BE2C (cell line): Measurements from ENCODE around the gene HOOK2.
"Not testable (repeated sequence)": the region's sequence is repeated elsewhere in the genome, so short reads cannot be mapped to it uniquely, and the experiment has no call there.

Experiments used
- DNase-seq: peaks from one replicate; pipeline ENCODE4 v3.0.0-alpha.2; 2020
- H3K27me3 ChIP-seq: fragments of 250-450 bp; sonication (Bioruptor Pico); 2 replicates; pipeline ENCODE4 v1.5.1; 2020; ENCODE audit warnings: mild to moderate bottlenecking
- H3K36me3 ChIP-seq: fragments of 250-450 bp; sonication (Bioruptor Pico); 2 replicates; pipeline ENCODE4 v1.5.1; 2020; ENCODE audit warnings: mild to moderate bottlenecking
- H3K4me1 ChIP-seq: fragments of 250-450 bp; sonication (Bioruptor Pico); 2 replicates; pipeline ENCODE4 v1.5.1; 2020
- H3K4me3 ChIP-seq: 2 replicates; pipeline ENCODE4 v1.5.1; 2011; ENCODE audit warnings: low read depth, low read length
- H3K9me3 ChIP-seq: fragments of 250-450 bp; sonication (Bioruptor Pico); 2 replicates; pipeline ENCODE4 v1.5.1; 2020
- TF ChIP-seq, protein P1 (sequence below): IDR thresholded peaks from 2 replicates; pipeline ENCODE4 v1.5.1; 2012; ENCODE audit warnings: mild to moderate bottlenecking, low read depth, low read length

HOOK2 gene

DNA sequence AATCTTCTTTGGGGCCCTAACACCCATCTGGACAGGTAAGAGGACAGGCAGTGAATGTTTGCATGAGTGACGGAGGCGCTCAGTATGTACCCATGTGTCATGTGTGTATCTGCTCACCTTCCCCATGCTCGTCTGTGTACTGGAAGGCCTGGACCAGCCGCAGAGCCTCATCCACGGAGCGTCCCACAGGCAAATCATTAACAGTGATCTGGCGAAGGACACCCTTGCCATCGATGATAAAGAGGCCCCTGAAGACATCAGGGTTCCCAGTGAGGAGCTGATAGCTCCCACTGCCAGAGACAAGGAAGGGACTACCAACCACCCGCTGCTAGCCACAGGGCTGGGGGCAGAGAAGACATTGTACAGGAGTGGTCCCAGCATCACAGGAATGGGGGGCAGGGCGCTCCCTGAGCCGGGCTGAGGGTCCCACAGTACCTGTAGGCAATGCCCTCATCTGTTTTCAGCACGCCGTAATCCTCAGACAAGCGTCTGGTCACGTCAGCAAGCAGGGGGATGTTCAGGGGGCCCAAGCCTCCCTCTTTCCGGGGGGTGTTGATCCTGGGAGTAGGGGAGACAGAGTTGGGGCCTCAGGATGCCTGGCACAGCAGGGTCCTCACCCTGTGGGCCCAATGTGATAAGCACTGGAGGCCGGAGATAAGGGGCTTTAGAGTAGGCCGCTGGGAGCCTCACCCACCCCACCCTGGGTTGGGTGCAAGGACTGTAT is 24.6 kb upstream of the HOOK2 start:
- H3K9me3 ChIP-seq: no peaks in the 10 kb centered on the region
- DNase-seq: no peak
- H3K27me3 ChIP-seq: no peaks in the 10 kb centered on the region
- TF ChIP-seq, protein P1, sequence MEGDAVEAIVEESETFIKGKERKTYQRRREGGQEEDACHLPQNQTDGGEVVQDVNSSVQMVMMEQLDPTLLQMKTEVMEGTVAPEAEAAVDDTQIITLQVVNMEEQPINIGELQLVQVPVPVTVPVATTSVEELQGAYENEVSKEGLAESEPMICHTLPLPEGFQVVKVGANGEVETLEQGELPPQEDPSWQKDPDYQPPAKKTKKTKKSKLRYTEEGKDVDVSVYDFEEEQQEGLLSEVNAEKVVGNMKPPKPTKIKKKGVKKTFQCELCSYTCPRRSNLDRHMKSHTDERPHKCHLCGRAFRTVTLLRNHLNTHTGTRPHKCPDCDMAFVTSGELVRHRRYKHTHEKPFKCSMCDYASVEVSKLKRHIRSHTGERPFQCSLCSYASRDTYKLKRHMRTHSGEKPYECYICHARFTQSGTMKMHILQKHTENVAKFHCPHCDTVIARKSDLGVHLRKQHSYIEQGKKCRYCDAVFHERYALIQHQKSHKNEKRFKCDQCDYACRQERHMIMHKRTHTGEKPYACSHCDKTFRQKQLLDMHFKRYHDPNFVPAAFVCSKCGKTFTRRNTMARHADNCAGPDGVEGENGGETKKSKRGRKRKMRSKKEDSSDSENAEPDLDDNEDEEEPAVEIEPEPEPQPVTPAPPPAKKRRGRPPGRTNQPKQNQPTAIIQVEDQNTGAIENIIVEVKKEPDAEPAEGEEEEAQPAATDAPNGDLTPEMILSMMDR: no peak
- peaks cover 7% of the 10 kb centered on the region for H3K4me1 ChIP-seq
- peaks cover 17% of the 10 kb centered on the region for H3K36me3 ChIP-seq
- peak overlapping the region; percentile 96 for H3K4me3 ChIP-seq

DNA sequence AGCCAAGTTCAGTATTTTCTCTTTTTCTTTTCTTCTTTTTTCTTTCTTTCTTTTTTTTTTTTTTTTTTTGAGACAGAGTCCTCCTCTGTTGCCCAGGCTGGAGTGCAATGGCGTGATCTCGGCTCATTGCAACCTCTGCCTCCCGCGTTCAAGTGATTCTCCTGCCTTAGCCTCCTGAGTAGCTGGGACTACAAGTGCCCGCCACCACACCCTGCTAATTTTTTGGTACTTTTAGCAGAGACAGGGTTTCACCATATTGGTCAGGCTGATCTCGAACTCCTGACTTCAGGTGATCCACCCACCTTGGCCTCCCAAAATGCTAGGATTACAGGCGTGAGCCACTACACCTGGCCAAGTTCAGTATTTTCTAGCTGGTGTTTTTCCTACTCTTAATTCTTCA is 22.3 kb upstream of the HOOK2 start:
- not testable (repeated sequence) for H3K4me3 ChIP-seq, DNase-seq, H3K27me3 ChIP-seq, H3K9me3 ChIP-seq, H3K4me1 ChIP-seq
- peaks cover 17% of the 10 kb centered on the region for H3K36me3 ChIP-seq

DNA sequence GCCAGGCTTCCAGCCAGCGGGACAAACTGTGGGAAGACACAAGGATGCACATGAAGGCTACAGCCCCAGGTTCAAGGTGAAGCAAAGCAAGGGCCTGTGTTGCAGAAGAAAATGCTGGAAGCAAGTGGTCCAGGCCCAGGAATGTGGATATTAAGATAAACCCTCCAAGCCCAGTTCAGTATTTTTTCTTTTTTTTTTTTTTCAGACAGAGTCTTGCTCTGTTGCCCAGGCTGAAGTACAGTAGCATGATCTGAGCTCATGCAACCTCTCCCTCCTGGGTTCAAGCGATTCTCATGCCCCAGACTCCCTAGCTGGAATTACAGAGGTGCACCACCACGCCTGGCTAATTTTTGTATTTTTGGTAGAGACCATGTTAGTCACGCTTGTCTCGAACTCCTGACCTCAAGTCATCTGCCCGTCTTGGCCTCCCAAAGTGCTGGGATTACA is 21.8 kb upstream of the HOOK2 start:
- H3K9me3 ChIP-seq: no peaks in the 10 kb centered on the region
- peaks cover 17% of the 10 kb centered on the region for H3K36me3 ChIP-seq
- TF ChIP-seq, protein P1: no peak
- DNase-seq: no peak
- no peaks in the 10 kb centered on the region for H3K27me3 ChIP-seq
- peaks cover 7% of the 10 kb centered on the region for H3K4me1 ChIP-seq
- no peak overlapping the region for H3K4me3 ChIP-seq

DNA sequence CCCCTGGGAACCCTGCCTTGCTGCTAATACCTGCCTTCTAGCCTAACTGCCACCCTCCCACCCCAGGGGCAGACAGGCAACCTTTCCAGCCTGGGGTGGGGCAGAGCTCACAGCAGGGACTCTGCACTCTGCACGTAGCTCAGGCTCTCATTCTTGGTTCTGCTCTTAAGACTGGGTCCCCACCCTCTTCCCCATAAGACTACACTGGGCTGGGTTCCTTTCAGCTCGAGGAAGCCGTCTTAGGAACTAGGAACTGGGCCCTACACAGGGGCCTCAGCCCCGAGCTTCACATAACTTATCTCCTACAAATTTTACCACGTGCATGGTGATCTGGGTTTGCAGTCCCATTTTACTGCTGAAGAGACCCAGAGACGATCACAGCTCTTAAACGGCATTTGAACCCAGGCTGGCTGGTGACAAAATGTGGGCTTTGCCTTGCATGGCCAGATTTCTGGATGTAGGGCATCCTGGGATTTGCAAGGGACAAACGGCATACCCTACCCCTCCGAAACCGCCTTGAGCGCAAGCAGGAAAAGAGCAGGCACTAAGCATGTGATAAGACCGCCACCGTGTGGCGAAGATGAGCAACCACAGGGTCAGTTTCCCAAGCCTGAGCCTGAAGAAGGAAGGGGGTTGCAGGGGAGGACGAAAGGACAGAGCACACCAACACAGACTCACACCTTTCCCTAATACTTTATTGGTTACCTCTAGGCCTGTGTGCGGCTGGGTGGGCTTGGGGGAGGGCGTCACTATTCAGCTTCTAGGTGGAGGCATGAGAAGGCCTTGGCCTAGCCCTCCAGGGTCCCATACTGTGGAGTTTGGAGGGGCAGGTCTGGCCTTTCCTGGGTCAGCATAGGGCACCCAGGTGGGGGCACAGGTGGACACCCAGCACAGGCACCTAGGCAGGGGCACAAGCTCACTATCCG is 21.1 kb upstream of the HOOK2 start:
- Histone ChIP-seq H3K27me3 (no peaks in the 10 kb centered on the region), H3K4me3 (no peak overlapping the region), H3K4me1 (peaks cover 7% of the 10 kb centered on the region), H3K36me3 (peaks cover 17% of the 10 kb centered on the region), H3K9me3 (no peaks in the 10 kb centered on the region)
- peak; percentile 83 for DNase-seq
- TF ChIP-seq, protein P1: peak; percentile 96

DNA sequence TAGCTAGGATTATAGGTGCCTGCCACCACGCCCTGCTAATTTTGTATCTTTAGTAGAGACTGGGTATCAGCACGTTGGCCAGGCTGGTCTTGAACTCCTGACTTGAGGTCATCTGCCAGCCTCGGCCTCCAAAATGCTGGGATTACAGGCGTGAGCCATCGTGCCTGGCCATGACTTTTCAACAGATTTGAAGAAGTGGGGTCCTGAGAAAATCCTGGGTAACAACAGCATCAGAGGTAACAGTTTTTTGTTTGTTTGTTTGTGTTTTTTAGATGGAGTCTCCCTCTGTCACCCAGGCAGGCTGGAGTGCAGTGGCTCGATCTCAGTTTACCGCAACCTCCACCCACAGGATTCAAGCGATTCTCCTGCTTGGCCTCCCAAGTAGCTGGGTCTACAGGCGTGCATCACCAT is 19.6 kb upstream of the HOOK2 start:
- H3K4me3 ChIP-seq: no peak overlapping the region
- DNase-seq: no peak
- TF ChIP-seq, protein P1: no peak
- peaks cover 13% of the 10 kb centered on the region for H3K36me3 ChIP-seq
- H3K27me3 ChIP-seq: no peaks in the 10 kb centered on the region
- peaks cover 13% of the 10 kb centered on the region for H3K4me1 ChIP-seq
- H3K9me3 ChIP-seq: no peaks in the 10 kb centered on the region

DNA sequence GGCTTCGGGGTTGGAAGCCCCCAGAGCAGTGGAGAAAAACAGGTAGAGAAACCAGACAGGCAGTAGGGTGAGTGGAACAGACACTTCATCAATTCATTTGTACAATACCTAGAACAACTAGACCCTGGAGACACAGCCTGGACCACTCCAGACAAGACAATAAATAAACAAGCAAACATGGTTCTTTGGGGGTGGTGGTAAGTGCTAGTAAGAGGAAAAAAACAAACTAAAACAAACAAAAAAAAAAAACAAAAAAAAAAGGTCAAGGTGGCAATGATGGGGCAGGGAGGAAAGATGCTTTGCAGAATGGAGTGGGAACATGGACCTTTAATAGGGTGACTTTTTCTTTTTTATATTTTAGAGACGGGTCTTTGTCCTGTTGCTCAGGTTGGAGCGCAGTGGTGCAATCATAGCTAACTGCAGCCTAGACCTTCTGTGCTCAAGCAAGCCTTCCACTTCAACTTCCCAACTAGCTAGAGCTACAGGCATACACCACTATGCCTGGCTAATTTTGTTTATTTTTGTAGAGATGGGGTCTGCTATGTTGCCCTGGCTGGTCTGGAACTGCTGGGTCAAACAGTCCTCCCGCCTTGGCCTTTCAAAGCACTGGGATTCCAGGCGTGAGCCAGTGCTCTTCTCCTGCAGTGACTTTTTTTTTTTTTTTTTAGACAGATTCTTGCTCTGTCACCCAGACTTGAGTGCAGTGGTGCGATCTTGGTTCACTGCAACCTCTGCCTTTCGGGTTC is 19.0 kb upstream of the HOOK2 start:
- H3K27me3 ChIP-seq: no peaks in the 10 kb centered on the region

More for the DNA sequence above, 19.0 kb upstream of the HOOK2 start:
- Histone ChIP-seq H3K36me3 (peaks cover 7% of the 10 kb centered on the region), H3K4me3 (peak overlapping the region; percentile 89), H3K9me3 (no peaks in the 10 kb centered on the region), H3K4me1 (peaks cover 13% of the 10 kb centered on the region)
- DNase-seq: no peak
- TF ChIP-seq, protein P1: no peak
